Measurements from ENCODE around the gene TOLLIP.

Gene TOLLIP

DNA sequence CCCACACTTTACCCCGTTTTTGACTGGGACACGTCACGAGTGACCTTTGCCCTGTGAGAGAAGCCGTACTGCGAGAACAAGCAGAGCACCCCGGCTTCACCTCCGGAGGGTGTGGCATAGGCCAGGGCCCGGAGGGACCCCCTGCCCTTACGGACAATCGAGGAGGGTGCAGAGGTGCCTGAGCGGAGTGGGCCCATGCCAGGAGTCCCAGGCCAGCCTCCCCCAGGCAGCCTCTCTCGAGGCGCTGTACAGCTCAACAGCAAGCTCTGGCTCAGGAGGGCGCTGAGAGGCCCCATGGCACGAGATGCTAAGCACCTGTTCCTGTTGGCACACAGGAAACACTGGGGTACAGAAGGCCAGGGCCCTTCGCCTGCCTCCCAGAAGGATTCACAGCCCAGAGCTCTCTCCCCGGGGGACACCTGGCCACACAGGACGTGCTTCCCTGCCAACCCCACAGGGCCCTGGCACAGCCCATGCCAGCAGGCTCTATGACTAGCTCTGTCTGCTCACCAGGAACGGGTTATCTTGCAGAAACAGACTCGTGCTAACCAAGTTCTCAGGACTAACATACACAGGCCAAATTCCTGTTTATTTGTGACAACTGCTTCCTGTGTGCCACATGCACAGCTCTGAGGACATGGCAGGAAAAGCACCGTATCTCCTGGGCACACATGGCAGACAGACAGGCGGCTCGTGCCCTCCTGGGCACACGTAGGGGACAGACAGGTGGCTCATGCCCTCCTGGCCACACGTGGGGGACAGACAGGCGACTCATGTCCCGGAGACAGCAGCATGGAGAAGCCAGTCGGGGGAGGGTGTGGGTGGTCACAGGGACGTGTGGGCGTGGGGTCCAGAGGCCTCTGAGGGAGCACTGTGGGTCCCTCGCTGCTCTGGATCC, 11.6 kb downstream of the TOLLIP start:
- no peak for DNase-seq

DNA sequence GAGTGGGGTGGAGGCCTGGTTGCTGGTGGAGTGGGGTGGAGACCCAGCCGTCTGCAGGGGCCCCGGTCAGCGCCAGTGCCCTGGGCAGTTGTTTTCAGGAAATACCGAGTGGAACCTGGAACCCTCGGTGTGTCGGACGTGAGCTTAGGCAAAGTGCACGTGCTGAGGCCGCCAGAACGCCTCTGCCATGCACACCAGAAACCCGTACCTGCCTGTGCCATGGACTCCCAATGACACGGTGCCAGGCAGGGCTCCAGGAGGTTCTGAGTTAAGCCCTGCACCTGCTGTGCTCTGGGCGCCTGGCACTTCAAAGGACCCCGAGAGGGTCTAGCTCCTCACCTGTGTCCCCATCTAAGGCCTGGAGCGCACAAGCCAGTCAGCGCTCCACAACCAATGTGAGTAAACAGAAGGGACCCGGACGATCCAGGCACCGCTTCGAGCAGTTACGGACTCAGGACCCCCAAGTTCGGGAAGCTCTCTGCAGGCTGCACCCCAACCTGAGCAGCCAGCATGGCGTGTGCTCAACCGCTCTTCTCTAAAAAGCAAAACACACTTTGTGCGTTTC, 12.3 kb downstream of the TOLLIP start:
- DNase-seq, result no peak

DNA sequence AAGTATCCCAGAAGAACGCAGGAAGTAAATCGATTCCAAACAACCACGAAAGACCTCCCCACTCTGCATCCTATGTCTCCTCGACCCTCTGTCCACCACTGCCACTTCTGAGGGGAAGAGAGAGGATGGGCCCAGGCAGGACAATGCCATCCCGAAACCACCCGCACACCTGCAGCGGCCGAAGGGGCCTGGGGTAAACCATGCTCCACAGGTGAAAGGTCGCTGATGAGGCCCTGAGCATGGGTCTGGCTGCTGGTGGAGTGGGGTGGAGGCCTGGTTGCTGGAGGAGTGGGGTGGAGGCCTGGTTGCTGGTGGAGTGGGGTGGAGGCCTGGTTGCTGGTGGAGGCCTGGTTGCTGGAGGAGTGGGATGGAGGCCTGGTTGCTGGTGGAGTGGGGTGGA, 13.1 kb downstream of the TOLLIP start:
- DNase-seq, result no peak

DNA sequence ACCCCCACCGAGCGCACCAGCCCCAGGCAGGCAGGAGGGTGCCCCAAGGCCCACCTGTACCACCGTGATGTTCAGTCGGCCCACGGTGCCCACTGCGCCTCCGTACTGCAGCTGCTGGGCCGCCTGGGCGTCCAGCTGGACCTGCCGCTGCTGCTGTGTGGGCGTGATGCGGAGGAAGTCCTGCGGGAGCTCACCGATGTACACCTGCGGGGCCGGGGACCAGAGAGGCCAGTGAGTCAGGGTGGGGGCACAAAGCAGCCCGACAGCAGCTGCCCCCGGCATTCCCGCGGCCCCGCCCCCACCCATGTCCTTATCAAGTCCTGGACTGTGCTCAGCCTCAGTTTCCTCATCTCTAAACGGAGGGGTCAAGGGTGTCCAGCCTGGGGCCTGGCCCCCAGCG, 13.8 kb downstream of the TOLLIP start:
- DNase-seq, result no peak

DNA sequence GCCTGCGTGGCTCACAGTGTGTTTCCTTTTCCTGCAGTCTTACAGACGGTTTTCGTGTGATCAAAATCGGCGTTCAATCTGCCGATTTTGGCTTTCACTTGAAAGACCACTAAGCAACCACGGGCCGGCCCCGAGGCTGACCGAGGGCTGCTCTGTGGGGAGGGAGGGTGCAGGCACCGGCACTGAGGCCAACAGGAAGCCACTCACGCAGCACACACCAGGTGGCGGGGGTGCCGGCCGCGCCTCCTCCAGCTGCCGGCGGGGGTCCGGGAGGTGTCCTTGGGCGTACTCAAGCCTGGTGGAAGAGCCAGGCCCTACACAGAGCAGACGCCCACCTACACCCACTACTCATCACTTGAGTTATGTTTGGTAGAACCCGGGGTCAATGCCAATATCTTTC, 14.3 kb downstream of the TOLLIP start:
- no peak for DNase-seq

DNA sequence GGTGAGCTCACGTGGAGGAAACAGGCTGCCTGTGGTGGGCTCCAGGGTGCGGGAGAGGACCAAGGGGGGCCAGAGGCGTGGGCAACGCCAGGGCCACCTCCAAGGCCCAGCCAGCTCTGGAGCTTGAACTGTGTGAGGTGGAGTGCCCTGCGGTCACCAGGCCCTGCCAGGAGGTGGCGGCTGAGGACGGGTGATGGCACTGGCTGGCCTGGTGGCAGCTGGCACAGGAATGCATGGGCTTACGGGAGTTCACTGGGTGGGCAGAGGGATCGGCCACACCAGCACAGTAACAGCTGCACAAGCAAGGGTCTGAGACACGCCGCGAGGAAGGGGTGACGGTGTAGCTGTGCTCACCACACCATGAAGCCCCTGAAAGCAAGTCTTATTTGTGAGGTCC, 15.8 kb downstream of the TOLLIP start:
- DNase-seq, result no peak

DNA sequence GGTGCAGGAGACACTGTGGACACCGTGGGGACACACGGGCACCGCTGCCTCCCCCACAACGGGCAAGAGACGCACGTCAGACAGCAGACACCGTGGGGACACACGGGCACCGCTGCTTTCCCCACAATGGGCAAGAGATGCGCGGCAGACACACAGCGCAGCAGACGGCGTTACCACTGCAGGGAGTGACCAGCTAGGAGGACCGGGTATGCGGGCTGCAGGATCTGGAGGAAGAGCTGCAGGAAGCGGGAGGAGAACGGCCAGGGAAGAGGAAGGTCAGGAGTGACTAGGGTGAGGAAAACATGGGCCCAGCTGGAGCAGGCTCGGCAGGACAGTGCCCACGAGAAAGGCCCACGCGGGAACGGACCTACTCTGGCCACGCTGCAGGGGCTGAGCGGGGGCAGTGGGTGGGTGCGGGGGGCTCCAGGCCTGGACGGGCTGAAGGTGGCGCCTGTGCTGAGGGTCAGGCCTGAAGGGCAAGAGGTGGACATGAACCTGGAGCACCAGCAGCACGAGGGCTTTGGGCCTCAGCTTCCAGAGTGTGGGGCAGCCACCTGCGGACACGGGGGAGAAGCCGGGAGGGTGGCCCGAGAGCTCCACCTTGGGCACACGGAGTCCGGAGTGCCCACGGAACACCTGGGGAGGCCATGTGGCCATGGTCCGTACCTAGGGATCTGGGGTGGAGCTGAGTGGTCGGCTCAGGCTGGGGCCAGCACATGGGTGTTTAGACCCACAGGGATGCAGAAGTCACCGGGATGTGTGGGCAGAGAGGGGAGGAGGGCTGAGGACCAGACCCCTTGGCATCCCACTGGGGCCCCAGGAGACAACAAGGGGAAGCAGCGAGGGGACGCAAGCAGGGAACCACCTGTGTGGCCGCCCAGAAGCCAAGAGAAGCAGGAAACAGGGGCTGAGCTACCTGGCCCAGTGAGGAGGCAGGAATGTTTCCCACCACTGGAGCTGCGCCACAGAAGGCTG, 16.5 kb downstream of the TOLLIP start:
- no peak for DNase-seq

DNA sequence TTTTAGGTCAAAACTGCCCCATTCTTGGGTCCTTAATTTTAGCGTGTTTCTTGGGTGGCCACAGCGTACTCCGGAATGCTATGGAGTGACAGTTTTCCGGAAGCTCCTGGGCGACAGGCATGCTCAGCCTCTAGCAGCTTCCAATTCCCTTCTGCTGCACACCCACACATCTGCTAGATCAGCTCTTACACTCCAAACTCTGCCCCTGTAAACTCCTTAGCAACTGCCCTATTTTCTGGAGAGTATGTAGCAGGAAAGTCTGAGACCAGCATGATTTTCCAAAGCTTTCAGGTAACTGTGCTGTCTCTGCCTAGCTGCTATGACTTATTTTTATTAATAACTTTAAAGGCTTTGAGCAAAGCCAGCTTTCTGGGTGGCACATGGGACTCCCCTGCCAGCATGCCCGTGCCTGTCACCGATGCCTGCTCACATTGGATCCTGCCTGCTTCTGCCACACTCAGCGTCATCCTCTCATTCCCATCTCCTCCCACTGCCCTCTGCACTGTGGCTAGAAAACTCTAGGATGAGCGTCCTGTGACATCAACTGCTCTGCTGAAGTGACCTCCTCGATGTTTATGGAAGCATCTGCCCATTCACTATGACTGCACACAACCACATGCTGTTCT, 17.3 kb downstream of the TOLLIP start:
- no peak for DNase-seq

DNA sequence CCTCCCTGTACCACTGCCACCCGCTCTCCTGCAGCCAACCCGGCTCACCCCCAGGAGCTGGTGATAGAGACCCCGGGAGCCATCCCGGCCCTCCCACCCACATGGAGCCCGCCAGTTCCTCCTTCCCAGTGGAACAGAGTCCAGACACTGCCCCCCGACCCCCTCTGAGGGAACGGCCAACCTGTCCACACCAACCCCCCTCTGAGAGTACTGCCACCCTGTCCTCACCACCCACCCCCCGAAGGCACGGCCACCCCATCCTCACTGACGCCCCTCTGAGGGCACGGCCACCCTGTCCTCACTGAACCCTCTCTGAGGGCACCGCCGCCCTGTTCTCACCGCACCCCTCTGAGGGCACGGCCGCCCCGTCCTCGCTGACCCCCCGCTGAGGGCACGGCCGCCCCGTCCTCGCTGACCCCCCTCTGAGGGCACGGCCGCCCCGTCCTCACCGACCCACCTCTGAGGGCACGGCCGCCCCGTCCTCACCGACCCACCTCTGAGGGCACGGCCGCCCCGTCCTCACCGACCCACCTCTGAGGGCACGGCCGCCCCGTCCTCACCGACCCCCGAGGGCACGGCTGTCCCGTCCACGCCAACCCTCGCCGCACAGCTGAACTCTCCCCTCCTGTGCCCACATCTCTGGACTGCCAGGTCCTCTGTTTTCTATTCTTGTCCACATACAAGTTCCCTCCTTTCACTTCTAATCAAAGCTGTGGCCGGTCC, 18.0 kb downstream of the TOLLIP start:
- DNase-seq, result no peak

DNA sequence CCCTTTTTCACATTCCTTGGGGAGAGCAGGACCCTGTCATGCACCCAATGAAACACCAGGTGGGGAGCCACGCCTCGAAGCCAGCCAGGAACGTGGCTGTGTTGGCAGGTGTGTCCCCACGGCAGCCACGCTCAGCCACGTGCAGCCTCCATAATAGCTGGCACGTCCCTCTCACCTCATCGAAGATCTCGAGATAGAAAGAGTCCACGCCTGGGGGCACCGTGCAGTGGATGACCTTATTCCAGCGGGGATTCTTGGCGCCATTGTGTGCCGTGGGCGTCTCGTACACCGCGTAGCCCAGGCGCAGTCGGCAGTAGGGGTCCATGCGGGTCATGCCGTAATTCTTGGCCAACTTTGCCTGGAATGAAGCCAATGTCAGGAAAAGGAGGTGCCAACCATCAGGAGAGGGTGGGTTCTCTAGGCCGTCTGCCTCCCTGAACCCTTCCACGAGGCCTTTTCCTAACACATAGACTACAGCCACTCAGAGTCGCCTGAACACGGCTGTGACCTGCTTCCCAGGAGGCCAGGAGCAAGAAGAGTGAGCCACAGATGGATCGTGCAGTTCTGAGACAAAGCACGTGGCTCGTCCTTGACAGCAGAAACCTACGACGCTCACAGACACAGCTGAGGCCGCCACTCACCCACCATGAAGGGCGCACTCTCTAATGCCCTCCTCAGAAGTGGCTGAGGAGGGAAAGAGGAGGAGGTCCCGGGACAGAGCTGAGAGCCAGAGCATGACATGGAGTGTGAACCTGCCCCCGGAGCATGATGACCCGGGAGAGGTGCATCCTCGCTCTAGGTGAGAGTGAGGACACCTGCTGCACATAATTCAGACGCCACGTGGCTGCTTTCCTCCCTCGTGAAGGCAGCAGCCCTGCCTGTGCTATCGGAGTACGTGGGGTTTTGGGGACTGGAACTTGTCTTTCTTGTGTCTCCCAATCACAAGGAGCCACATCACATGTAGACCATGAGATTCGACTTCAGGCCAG, 19.1 kb downstream of the TOLLIP start:
- no peak for DNase-seq

DNA sequence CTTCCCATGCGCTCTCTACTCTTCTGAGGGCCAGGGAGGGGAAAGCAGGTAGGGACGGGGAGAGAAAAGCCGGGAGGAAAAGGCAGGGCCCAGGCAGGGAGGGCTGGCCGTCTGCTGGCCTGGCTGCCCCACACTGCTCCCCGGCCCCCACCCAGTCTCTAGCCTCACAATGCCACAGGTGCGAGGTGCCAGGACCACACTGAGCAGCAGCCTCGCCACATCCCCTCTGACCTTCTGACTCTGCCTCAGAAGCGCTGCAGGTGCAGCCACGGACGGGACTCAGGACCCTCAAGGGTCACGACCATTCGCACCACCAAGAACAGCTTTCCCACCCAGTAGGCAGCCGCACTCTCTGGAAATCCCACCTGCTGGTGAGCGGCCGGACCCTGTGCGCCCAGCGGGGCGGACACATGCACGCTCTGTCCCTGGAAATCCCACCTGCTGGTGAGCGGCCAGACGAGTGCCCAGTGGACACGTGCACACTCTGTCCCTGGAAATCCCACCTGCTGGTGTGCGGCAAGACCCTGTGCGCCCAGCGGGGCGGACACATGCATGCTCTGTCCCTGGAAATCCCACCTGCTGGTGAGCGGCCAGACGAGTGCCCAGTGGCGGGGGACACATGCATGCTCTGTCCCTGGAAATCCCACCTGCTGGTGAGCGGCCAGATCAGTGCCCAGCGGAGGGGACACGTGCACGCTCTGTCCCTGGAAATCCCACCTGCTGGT, 20.1 kb downstream of the TOLLIP start:
- no peak for DNase-seq

DNA sequence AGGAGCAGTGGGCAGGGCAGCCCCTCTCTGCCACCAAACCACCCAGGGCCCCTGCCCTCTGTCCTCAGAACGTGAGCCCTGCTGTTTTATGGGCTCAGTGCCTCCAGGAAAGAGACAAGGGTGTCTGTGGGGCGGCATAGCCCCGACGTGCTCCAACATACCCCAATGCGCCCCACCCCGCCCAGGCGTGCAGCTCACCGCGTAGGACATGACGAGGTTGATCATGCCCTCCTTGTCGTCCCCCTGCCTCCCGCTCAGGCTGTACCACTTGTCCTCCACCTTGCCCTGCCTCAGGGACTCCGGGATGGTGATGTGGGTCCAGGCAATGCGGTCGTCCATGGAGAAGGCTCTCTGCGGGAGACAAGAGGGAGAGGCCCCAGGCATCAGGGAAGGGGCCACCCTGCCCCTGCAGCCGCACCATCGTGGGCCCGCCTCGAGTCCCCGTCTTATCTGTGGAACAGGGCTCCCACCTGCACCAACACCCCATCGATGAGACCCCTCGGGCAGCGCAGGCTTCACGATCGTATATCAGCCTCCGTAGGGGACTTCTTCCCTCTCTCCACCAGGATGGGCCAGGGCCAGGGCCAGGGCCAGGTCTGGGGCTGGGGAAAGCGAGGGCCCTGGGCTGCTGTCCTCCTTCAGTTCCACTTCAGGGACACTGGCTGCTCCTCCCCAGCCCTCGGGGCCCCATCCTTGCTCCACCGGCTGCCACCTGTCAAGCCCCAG, 20.8 kb downstream of the TOLLIP start:
- DNase-seq, result no peak

DNA sequence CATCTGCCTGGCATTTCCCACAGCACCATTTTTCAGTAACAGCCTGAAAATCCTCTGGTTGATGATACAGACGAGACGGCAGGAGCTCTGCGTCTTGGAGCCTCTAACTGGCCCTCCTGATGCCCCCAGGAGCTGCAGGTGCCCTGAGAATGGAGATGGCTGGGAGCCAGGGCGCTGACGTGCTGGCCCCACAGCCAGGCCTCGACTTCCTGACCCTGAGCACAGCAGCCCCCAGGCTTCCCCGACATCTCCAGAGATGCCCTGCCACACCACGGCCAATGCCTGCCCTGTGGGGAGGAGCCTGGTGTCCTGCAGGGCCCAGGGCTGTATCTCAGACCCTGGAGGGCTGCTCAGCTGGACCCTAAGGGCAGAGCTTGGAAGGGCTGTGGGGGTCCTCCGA, 21.5 kb downstream of the TOLLIP start:
- DNase-seq, result no peak

DNA sequence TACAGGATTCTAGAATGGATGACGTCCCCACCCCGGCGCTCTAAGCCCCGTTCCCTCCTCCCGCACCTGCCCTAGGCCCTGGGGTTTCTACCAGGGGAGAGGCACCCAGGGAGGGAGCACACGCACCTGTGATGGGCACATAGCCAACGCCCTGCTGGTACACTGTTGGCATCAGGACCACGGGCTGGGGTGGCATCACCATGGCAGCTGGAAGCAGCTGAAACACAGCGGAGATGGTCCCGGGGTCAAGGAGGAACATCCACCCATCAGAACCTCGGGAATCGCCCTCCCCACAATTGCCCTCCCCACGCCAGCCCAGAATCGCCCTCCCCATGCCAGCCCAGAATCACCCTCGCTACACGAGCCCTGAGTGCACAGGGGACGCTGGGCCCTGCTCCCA, 23.6 kb downstream of the TOLLIP start:
- no peak for DNase-seq

DNA sequence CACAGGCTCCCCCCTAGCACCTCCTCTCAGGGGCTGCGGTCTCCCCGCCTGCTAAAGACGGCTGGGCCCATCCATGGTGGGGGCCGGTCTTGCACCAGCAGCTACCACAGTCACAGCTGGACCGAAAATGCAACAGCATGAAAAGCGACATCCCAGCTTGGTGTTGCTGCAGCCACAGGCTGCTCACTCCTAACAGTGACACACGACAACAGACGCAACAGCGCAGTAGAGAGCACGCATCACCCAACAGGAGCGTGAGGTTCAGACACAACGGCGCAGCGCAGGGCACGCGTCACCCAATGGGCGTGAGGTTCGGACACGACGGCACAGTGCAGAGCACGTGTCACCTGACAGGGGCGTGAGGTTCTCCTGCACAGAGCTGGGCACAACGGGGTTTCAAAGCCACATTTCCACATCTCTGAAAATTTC, 24.1 kb downstream of the TOLLIP start:
- DNase-seq, result no peak

DNA sequence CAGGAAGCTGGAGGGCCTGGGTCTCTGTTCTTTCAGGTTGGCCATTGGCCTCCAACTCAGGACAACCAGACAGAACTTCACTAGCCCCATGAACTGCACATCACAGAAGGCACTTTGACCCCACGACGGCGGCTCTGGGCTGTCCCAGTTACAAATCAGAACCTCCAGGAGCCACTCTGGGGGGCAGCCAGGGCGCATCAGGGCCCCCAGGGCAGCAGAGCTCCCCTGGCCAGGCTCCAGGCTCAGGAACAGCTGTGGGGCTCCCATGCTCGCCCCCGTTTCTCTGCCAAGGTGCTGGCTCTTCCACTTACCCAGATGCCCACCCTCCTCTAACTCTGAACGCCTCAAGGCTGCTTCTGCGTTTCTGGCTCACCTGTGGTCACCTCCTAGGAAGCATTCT, 25.5 kb downstream of the TOLLIP start:
- DNase-seq, result no peak

DNA sequence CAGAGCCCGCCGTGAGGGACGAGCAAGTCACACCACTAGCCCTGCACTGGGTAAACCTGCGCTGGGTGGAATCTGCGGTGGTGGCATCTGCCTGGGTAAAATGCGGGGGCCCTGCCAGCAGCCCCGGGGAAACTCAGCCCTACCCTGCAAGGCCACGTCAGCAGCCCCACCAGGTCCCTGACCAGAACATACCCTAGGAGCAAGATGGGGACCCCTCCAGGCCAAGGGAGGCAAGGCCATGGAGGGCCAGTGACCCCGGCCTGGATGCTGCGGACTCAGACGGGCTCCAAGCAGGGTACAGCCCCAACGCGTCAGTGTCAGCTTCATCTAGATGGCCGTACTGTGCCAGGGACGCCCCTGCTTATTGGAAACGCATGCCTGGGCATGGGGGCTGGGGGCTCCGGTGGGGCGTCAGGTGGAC, 26.3 kb downstream of the TOLLIP start:
- no peak for DNase-seq

DNA sequence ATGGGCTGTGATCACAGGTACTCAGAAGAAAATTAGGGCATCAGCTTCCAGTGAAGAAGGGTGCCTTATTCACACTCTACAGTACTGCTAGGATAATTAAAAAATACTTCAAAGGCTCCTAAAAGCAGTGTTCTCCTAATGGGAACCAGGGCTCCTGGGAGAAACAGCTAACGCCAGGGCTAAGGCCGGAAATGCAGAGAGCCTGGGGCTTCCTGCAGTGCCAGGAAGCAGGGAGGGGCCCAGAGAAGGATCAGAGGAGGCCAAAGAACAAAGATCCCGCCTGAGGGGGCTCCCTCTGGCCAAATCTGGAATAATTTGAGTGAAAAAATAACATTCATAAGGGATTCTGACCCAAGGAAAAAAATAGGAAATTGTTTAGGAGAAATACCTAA, 27.5 kb downstream of the TOLLIP start:
- no peak for DNase-seq

DNA sequence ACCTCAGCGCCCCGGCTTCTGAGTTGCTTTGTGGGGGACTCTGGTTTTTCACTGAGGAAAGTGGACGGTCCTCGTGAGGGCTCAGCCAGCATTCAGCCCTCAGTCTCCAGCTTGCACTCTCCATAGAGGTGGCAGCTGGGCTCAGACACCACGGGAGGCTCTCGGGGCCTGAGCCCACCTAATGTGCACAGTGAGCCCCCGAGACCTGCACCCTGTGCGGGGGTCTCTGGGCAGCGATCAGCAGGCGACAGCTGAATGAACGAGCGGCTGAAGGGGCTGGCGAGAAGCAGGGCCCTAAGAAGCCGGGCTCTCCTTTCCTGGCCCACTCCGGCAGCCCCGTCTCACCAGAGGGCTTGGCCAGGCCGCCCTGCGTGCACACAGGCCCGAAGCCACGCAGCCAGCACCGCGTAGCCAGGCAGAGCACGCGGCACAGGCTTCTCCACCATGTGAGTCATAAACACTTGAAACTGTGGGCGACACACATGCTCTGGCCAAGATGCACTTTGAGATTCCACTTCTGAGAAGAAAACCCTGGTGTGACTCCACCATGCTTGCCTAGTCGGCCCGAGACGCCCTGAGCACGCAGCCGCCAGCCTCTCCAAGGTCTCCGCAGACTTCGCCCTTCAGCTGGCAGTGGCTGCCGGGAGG, 28.0 kb downstream of the TOLLIP start:
- no peak for DNase-seq
